ENCODE measurements around the gene MAP6. TPM values are rescaled to one million over a fixed set of nuclear protein-coding genes. Genes with fewer than 3 reads are reported as not detected.

The MAP6 gene
- total and polyA plus RNA-seq, 9 of the 15 experiments (the other 6 are each of a cell fraction or from before 2014, with no cell fraction given): not detected

- TF ChIP-seq GTF2B (IDR thresholded peaks at IDR 0.05; ENCODE audit: extremely low read depth, insufficient read length): no peak
- no peak for TF ChIP-seq SREBF1 (IDR thresholded peaks at IDR 0.05; ENCODE audit: borderline replicate concordance, low read depth, low read length)
- no peak for TF ChIP-seq CCAR2 (IDR thresholded peaks at IDR 0.05; ENCODE audit: low read depth, low read length)
- TF ChIP-seq SAFB2 (IDR thresholded peaks at IDR 0.05; ENCODE audit: borderline replicate concordance, low read depth, low read length, severe bottlenecking): no peak
- no peak for TF ChIP-seq KLF6 (CRISPR knock-in tag; IDR thresholded peaks at IDR 0.05; ENCODE audit: borderline replicate concordance)
- TF ChIP-seq GABPB2 (CRISPR knock-in tag; conservative IDR thresholded peaks at IDR 0.05): no peak
- no peak for TF ChIP-seq ZKSCAN3 (CRISPR knock-in tag; IDR thresholded peaks at IDR 0.05)
- peak; percentile 91 for TF ChIP-seq RBFOX2 (IDR thresholded peaks at IDR 0.05; ENCODE audit: low read depth, low read length)
- no peak for TF ChIP-seq ZNF76 (CRISPR knock-in tag; IDR thresholded peaks at IDR 0.05; ENCODE audit: borderline replicate concordance)
- TF ChIP-seq ZBTB1 (CRISPR knock-in tag; IDR thresholded peaks at IDR 0.05; ENCODE audit: borderline replicate concordance, low read depth): no peak
- no peak for TF ChIP-seq SMARCB1 (IDR thresholded peaks at IDR 0.05; ENCODE audit: insufficient read length, low read depth)
- TF ChIP-seq ZNF785 (CRISPR knock-in tag; IDR thresholded peaks at IDR 0.05): no peak
- TF ChIP-seq HNRNPLL (IDR thresholded peaks at IDR 0.05; ENCODE audit: low read depth, low read length, poor library complexity, severe bottlenecking): no peak
- TF ChIP-seq VEZF1 (CRISPR knock-in tag; IDR thresholded peaks at IDR 0.05): peak; percentile 52
- no peak for TF ChIP-seq PRMT5 (CRISPR knock-in tag; IDR thresholded peaks at IDR 0.05)
- no peak for TF ChIP-seq RBM39 (optimal IDR thresholded peaks at IDR 0.05; ENCODE audit: low read depth, low read length)
- TF ChIP-seq HCFC1 (IDR thresholded peaks at IDR 0.05; ENCODE audit: low read depth, low read length): no peak
- TF ChIP-seq NKRF (IDR thresholded peaks at IDR 0.05; ENCODE audit: borderline replicate concordance): no peak
- no peak for TF ChIP-seq FUS (optimal IDR thresholded peaks at IDR 0.05; ENCODE audit: low read depth, low read length)
- no peak for TF ChIP-seq AFF4 (CRISPR knock-in tag; IDR thresholded peaks at IDR 0.05)
- TF ChIP-seq C11orf30 (IDR thresholded peaks at IDR 0.05; ENCODE audit: low read depth): no peak
Measured at GRCh38 chr11:75554258-75555022, 114.4 kb downstream of the MAP6 start (continued).

All from K562 (cell line).